Smooth muscle cell (in vitro differentiated cells): ENCODE measurements around the gene MPO. TPM values are rescaled to one million over a fixed set of nuclear protein-coding genes. Genes with fewer than 3 reads are reported as not detected.

Source experiments
- DNase-seq: peaks from one replicate; lab custom pipeline; 2025; ENCODE audit not compliant: unreplicated experiment; lab: John Stamatoyannopoulos, UW
- H2AFZ ChIP-seq: fragments of 200-600 bp; sonication (generic); 2 replicates; pipeline ENCODE4 v1.6.0; 2016; ENCODE audit warnings: antibody characterized with exemption, low read depth, mild to moderate bottlenecking
- H3F3A ChIP-seq: fragments of 200-600 bp; sonication (generic); 2 replicates; pipeline ENCODE4 v1.6.0; 2017; ENCODE audit warnings: antibody characterized with exemption, low read depth
- H3K27ac ChIP-seq: fragments of 200-600 bp; sonication (generic); 2 replicates; pipeline ENCODE4 v1.5.1; 2016; ENCODE audit warnings: low read depth, mild to moderate bottlenecking
- H3K27me3 ChIP-seq: fragments of 200-600 bp; sonication (generic); 2 replicates; pipeline ENCODE4 v1.6.1; 2016; ENCODE audit warnings: low read depth, mild to moderate bottlenecking
- H3K36me3 ChIP-seq: fragments of 200-600 bp; sonication (generic); 2 replicates; pipeline ENCODE4 v1.5.1; 2016; ENCODE audit warnings: low read depth
- H3K4me1 ChIP-seq: fragments of 200-600 bp; sonication (generic); 2 replicates; pipeline ENCODE4 v1.5.1; 2016; ENCODE audit warnings: low read depth
- H3K4me2 ChIP-seq: fragments of 200-600 bp; sonication (generic); 2 replicates; pipeline ENCODE4 v1.6.0; 2016; ENCODE audit warnings: mild to moderate bottlenecking
- H3K4me3 ChIP-seq: fragments of 200-600 bp; sonication (generic); 2 replicates; pipeline ENCODE4 v1.5.1; 2016; ENCODE audit warnings: mild to moderate bottlenecking
- H3K79me2 ChIP-seq: fragments of 200-600 bp; sonication (generic); 2 replicates; pipeline ENCODE4 v1.6.0; 2016; ENCODE audit warnings: low read depth, mild to moderate bottlenecking
- H3K9ac ChIP-seq: fragments of 200-600 bp; sonication (generic); 2 replicates; pipeline ENCODE4 v1.6.0; 2016; ENCODE audit warnings: low read depth
- H3K9me3 ChIP-seq: fragments of 200-600 bp; sonication (generic); replicated peaks from 2 replicates; pipeline ENCODE4 v1.5.1; 2016; ENCODE audit warnings: low read depth
- H4K20me1 ChIP-seq: fragments of 200-600 bp; sonication (generic); 2 replicates; pipeline ENCODE4 v1.6.0; 2016; ENCODE audit warnings: low read depth
- CTCF ChIP-seq: fragments of 200-600 bp; sonication (generic); IDR thresholded peaks from 2 replicates; pipeline ENCODE4 v1.5.1; 2017; ENCODE audit warnings: borderline replicate concordance, mild to moderate bottlenecking, antibody characterized with exemption; ENCODE audit not compliant: insufficient read depth, poor library complexity, severe bottlenecking
- WGBS: methylation state at CpG from one replicate; pipeline ENCODE4 v1.1.7; 2016; ENCODE audit warnings: low lambda C conversion rate; 5-methylcytosine and 5-hydroxymethylcytosine counted together
- polyA plus RNA-seq: library from polyadenylated mRNA; unstranded; fragments of >200 nt; fragmentation: Nextera tagmentation; extraction: Ambion mirVana; gene quantifications from 2 replicates; pipeline ENCODE4 v1.2.1, GENCODE V29; 2016
- total RNA-seq: library from RNA; depleted of rRNA; stranded (reverse); fragments of >200 nt; gene quantifications from 2 replicates; pipeline ENCODE4 v1.2.3, GENCODE V29; 2014

Gene MPO
- total and polyA plus RNA-seq, 2 experiments from 2014 or later: 0.09 TPM; not detected in 1

DNA sequence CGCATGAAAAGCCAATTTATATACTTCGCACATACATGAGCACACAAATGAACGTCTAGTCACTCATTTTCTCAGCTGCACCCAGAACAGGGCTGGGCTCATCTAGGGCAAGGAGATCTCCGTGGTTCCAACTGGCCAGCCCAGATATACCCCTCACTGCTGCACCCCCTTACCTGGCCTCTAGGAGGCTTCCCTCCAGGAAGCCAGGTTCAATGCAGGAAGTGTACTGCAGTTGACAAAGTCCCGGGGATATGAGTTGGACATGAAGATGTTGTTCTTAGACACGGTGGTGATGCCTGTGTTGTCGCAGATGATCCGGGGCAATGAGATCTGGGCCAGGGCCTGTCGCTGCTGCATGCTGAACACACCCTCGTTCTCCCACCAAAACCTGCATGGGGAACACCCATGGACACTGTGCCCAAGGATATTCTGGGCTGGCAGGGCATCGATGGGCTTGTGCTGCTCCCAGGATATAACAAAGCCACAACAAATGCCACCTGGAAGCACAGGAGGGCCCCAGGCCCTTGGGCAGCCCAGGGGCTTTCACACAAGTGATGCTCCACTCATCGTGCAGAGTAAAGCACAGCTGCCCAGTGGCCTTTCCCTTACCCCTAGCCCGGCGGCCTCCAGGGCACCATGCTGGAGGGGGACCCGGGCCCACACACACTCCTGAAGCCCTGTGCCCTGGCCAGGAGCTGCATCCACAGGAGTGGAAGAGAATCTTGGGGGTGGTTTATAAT, 10.1 kb downstream of the MPO start:
- H3K27me3 ChIP-seq: peaks cover 5% of the 10 kb centered on the region
- H3K9ac ChIP-seq: no peak overlapping the region
- no peaks in the 10 kb centered on the region for H3K4me1 ChIP-seq
- H3K79me2 ChIP-seq: no peaks in the 10 kb centered on the region
- no peak overlapping the region for H3K27ac ChIP-seq
- H3K4me2 ChIP-seq: no peak overlapping the region
- WGBS: 90% methylated on average over 15 of the region's 15 CpGs
- H2AFZ ChIP-seq: no peak overlapping the region
- no peak for TF ChIP-seq CTCF
- H3K36me3 ChIP-seq: no peaks in the 10 kb centered on the region
- no peaks in the 10 kb centered on the region for H3F3A ChIP-seq
- DNase-seq: no peak
- no peaks in the 10 kb centered on the region for H4K20me1 ChIP-seq
- H3K4me3 ChIP-seq: no peak overlapping the region
- no peaks in the 10 kb centered on the region for H3K9me3 ChIP-seq

GRCh38 chr17:58269557-58270291, 11.0 kb downstream of the MPO start:
- H2AFZ ChIP-seq: no peak overlapping the region
- H3K9me3 ChIP-seq: no peaks in the 10 kb centered on the region
- no peaks in the 10 kb centered on the region for H4K20me1 ChIP-seq
- H3K9ac ChIP-seq: no peak overlapping the region
- H3K27me3 ChIP-seq: peaks cover 11% of the 10 kb centered on the region
- H3K79me2 ChIP-seq: no peaks in the 10 kb centered on the region
- no peak overlapping the region for H3K4me3 ChIP-seq
- H3K4me1 ChIP-seq: no peaks in the 10 kb centered on the region
- H3K27ac ChIP-seq: no peak overlapping the region
- 84% methylated on average over 9 of the region's 9 CpGs for WGBS
- no peaks in the 10 kb centered on the region for H3F3A ChIP-seq
- no peak for DNase-seq
- no peaks in the 10 kb centered on the region for H3K36me3 ChIP-seq
- no peak for TF ChIP-seq CTCF
- H3K4me2 ChIP-seq: no peak overlapping the region

GRCh38 chr17:58268774-58269556, 11.8 kb downstream of the MPO start:
- Histone ChIP-seq H3K4me2 (no peak overlapping the region), H3K9me3 (no peaks in the 10 kb centered on the region), H3K4me3 (no peak overlapping the region), H2AFZ (no peak overlapping the region), H3K9ac (no peak overlapping the region), H3K4me1 (no peaks in the 10 kb centered on the region), H3K27ac (no peak overlapping the region), H3K79me2 (no peaks in the 10 kb centered on the region), H3F3A (no peaks in the 10 kb centered on the region), H4K20me1 (no peaks in the 10 kb centered on the region), H3K27me3 (peaks cover 19% of the 10 kb centered on the region), H3K36me3 (no peaks in the 10 kb centered on the region)
- no peak for DNase-seq
- 81% methylated on average over 6 of the region's 6 CpGs for WGBS
- no peak for TF ChIP-seq CTCF
